ENCODE data around the gene AP3S2. TPM values are rescaled to one million over a fixed set of nuclear protein-coding genes. Genes with fewer than 3 reads are reported as not detected.
"Not testable (repeated sequence)": the region's sequence is repeated elsewhere in the genome, so short reads cannot be mapped to it uniquely, and the experiment has no call there.

AP3S2 gene
- total RNA-seq, 2 donors from 2014 or later = 33.0 to 35.6 TPM

- ATAC-seq (peak; percentile 41 to 85), DNase-seq (no peak)
- intact Hi-C loops (cut with DNase I) = no loop called here
Observed at GRCh38 chr15:89845305-89845893, 48.4 kb downstream of the AP3S2 start.

- DNase-seq (no peak), ATAC-seq (no peak)
- intact Hi-C loops (cut with DNase I) = no loop called here
Observed at GRCh38 chr15:89841962-89842361, 51.8 kb downstream of the AP3S2 start.

GRCh38 chr15:89841306-89841705 lies 52.5 kb downstream of the AP3S2 start:
- ATAC-seq (no peak), DNase-seq (no peak)
- intact Hi-C loops (cut with DNase I) = no loop called here

- intact Hi-C loops (cut with DNase I) = loop anchor here in 1 of 2 donors (10.0 kb wide), 1 partner anchor 74 kb away; no protein-coding TSS in a partner anchor
Observed at GRCh38 chr15:89839167-89839810, 54.5 kb downstream of the AP3S2 start.

GRCh38 chr15:89837830-89838178 lies 56.0 kb downstream of the AP3S2 start:
- DNase-seq (no peak), ATAC-seq (peak in 1 of 2 donors; percentile 5)
- intact Hi-C loops (cut with DNase I) = loop anchor here in 1 of 2 donors (10.0 kb wide), 1 partner anchor 73 kb away; no protein-coding TSS in a partner anchor

More at GRCh38 chr15:89839167-89839810, 54.5 kb downstream of the AP3S2 start:
- ATAC-seq = no peak
- DNase-seq = no peak

GRCh38 chr15:89837134-89837829 lies 56.5 kb downstream of the AP3S2 start:
- DNase-seq = no peak
- peak in 1 of 2 donors; percentile 44 for ATAC-seq
- intact Hi-C loops (cut with DNase I) = loop anchor here in 1 of 2 donors (10.0 kb wide), 1 partner anchor 72 kb away; no protein-coding TSS in a partner anchor

- ATAC-seq (peak; percentile 87 to 88), DNase-seq (no peak)
- intact Hi-C loops (cut with DNase I) = loop anchor here in 1 of 2 donors (10.0 kb wide), 1 partner anchor 72 kb away; no protein-coding TSS in a partner anchor
Observed at GRCh38 chr15:89836267-89837133, 57.3 kb downstream of the AP3S2 start.

- intact Hi-C loops (cut with DNase I) = loop anchor here in 1 of 2 donors (10.0 kb wide), 1 partner anchor 70 kb away; no protein-coding TSS in a partner anchor
- ATAC-seq (no peak), DNase-seq (no peak)
Observed at GRCh38 chr15:89835176-89835564, 58.6 kb downstream of the AP3S2 start.

- intact Hi-C loops (cut with DNase I) = loop anchor here in 1 of 2 donors (10.0 kb wide), 1 partner anchor 70 kb away; no protein-coding TSS in a partner anchor
- not testable (repeated sequence) for ATAC-seq, DNase-seq
Observed at GRCh38 chr15:89834465-89835175, 59.2 kb downstream of the AP3S2 start.

GRCh38 chr15:89833966-89834365 lies 59.8 kb downstream of the AP3S2 start:
- no peak for ATAC-seq
- DNase-seq = no peak
- intact Hi-C loops (cut with DNase I) = loop anchor here in 1 of 2 donors (10.0 kb wide), 1 partner anchor 69 kb away; no protein-coding TSS in a partner anchor

- DNase-seq (no peak), ATAC-seq (no peak)
- intact Hi-C loops (cut with DNase I) = loop anchor here in 1 of 2 donors (10.0 kb wide), 1 partner anchor 66 kb away; no protein-coding TSS in a partner anchor
Observed at GRCh38 chr15:89830639-89831038, 63.2 kb downstream of the AP3S2 start.

- DNase-seq (no peak), ATAC-seq (no peak)
- intact Hi-C loops (cut with DNase I) = loop anchor here in 1 of 2 donors (10.0 kb wide), 1 partner anchor 65 kb away; no protein-coding TSS in a partner anchor
Observed at GRCh38 chr15:89829616-89830440, 64.0 kb downstream of the AP3S2 start.

GRCh38 chr15:89829161-89829560 lies 64.6 kb downstream of the AP3S2 start:
- ATAC-seq (no peak), DNase-seq (no peak)
- intact Hi-C loops (cut with DNase I) = no loop called here

GRCh38 chr15:89828281-89829145 lies 65.3 kb downstream of the AP3S2 start:
- DNase-seq = peak; percentile 64
- intact Hi-C loops (cut with DNase I) = no loop called here
- peak; percentile 80 to 91 for ATAC-seq

GRCh38 chr15:89827829-89828228 lies 66.0 kb downstream of the AP3S2 start:
- DNase-seq (no peak), ATAC-seq (peak; percentile 7 to 16)
- intact Hi-C loops (cut with DNase I) = no loop called here

Measured in left cardiac atrium (tissue), 4 donors.